Vagina (tissue), 2 donors: ENCODE measurements around the gene HELZ. TPM values are rescaled to one million over a fixed set of nuclear protein-coding genes. Genes with fewer than 3 reads are reported as not detected.
A peak's percentile ranks its signal among the peaks of the same experiment; 100 is the strongest.

Experiments
- DNase-seq, 2 donors: peaks; one replicate each; pipeline ENCODE4 v3.0.0-alpha.2; 2017; ENCODE audit errors: extremely low spot score in 2 of 2
- H3K27ac ChIP-seq: fragments of 200-600 bp; sonication (generic); one replicate; pipeline ENCODE4 v1.5.1; 2019
- H3K27me3 ChIP-seq: fragments of 200-600 bp; sonication (generic); one replicate; pipeline ENCODE4 v1.5.1; 2019
- H3K36me3 ChIP-seq, 2 donors: fragments of 200-600 bp; sonication (generic); one replicate each; pipeline ENCODE4 v1.5.1; 2017 to 2019
- H3K4me1 ChIP-seq: fragments of 200-600 bp; sonication (generic); one replicate; pipeline ENCODE4 v1.5.1; 2019
- H3K4me3 ChIP-seq, 2 donors: fragments of 200-600 bp; sonication (generic); 1 replicate in 1 of 2; 2 replicates in 1 of 2; pipeline ENCODE4 v1.5.1; 2016 to 2019
- H3K9me3 ChIP-seq: fragments of 200-600 bp; sonication (generic); one replicate; pipeline ENCODE4 v1.5.1; 2019
- POLR2A ChIP-seq, 2 donors: fragments of 450-650 bp; IDR thresholded peaks; one replicate each; pipeline ENCODE4 v1.6.1; 2017; ENCODE audit warnings: antibody characterized with exemption in 2 of 2, mild to moderate bottlenecking in 2 of 2, moderate library complexity in 2 of 2
- POLR2AphosphoS5 ChIP-seq, 2 donors: sonication (generic); formaldehyde crosslinking; IDR thresholded peaks; one replicate each; pipeline ENCODE4 v1.9.0; 2017; ENCODE audit warnings: antibody characterized with exemption in 2 of 2, mild to moderate bottlenecking in 2 of 2, low read depth in 1 of 2; ENCODE audit not compliant: insufficient read depth in 1 of 2
- intact Hi-C: fragments of 100-400 bp; cut with DNase I; formaldehyde crosslinking; loops from one replicate; pipeline ENCODE4 v1.15.1; 2023
- total RNA-seq: library from RNA; depleted of rRNA; stranded (reverse); fragments of >200 nt; gene quantifications from one replicate; pipeline ENCODE4 v1.2.3, GENCODE V29; 2016
- TF ChIP-seq, protein P1 (sequence below), 3 experiments: fragments of 450-650 bp in 2 of 3; fragments of 200-600 bp in 1 of 3; sonication (generic) in 1 of 3; IDR thresholded peaks; one replicate each; pipeline ENCODE4 v1.5.1; 2017 to 2019; ENCODE audit warnings: antibody characterized with exemption in 3 of 3, mild to moderate bottlenecking in 2 of 3, moderate library complexity in 2 of 3

Gene HELZ
- total RNA-seq, 1 donor from 2014 or later, result 31.4 TPM

DNA sequence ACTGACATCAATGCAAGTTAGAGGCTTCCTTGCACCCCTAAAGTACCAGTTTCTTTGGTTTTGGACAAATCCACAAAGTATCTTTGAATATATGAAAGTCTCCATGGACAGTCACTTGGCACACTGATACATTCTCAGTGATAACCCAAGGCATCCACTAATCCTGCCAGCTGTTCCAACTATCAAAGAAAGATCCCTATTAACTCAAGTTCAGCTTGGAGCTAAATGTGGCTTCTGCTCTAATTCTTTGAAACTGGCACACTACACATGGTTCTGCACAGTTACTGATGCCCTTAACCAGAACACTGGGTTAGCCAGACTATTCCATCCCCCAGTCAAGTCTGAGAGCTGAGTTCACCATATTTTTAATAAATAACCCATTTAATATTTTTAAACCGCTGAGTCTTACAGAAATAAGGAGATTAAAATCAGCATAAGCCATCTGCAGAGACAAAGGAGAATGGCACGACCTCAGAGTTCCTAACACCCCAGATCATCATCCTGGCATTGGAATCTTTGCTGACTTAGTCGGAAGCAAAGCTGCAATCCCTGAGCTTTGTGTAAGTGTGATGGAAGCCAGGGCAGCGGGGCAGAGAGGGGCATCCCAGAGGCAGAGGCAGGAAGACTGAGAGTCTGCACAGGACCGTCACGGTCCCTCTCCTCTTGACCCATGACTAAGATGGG is 194.4 kb downstream of the HELZ start:
- H3K36me3 ChIP-seq, result no peaks in the 10 kb centered on the region
- TF ChIP-seq, protein P1, sequence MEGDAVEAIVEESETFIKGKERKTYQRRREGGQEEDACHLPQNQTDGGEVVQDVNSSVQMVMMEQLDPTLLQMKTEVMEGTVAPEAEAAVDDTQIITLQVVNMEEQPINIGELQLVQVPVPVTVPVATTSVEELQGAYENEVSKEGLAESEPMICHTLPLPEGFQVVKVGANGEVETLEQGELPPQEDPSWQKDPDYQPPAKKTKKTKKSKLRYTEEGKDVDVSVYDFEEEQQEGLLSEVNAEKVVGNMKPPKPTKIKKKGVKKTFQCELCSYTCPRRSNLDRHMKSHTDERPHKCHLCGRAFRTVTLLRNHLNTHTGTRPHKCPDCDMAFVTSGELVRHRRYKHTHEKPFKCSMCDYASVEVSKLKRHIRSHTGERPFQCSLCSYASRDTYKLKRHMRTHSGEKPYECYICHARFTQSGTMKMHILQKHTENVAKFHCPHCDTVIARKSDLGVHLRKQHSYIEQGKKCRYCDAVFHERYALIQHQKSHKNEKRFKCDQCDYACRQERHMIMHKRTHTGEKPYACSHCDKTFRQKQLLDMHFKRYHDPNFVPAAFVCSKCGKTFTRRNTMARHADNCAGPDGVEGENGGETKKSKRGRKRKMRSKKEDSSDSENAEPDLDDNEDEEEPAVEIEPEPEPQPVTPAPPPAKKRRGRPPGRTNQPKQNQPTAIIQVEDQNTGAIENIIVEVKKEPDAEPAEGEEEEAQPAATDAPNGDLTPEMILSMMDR (IDR thresholded peaks at IDR 0.05), result no peak
- no peak for TF ChIP-seq POLR2AphosphoS5 (IDR thresholded peaks at IDR 0.05; ENCODE audit: insufficient read depth in 1 of 2, low read depth in 1 of 2)
- TF ChIP-seq POLR2A (IDR thresholded peaks at IDR 0.05), result no peak
- no peak overlapping the region for H3K27ac ChIP-seq
- H3K4me3 ChIP-seq, result no peak overlapping the region
- DNase-seq, result peak in 1 of 2 donors; percentile 46
- H3K4me1 ChIP-seq, result no peaks in the 10 kb centered on the region
- intact Hi-C loops, result no loop called here
- H3K9me3 ChIP-seq, result no peaks in the 10 kb centered on the region
- no peaks in the 10 kb centered on the region for H3K27me3 ChIP-seq

DNA sequence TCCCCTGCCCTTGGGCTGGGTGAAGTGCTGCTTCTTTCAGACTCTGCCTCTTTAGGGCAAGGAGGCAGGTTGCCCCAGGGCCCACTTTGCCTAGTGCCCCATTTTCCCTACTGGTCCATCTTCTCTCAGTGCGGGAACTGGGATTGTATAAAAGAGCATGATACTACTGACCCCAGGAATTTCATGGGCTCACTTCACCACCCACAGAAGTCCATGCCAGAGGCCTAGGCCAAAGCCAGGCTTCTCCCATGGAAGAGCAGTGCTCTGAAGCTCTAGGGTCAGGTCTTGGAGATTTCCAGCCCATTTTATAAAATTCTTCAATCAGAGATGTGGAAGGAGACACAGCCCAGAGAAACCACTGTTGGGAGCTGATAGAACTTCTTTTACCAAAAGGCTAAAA is 194.9 kb downstream of the HELZ start:
- no peak overlapping the region for H3K4me3 ChIP-seq
- no peak for TF ChIP-seq POLR2AphosphoS5 (IDR thresholded peaks at IDR 0.05; ENCODE audit: insufficient read depth in 1 of 2, low read depth in 1 of 2)
- TF ChIP-seq, protein P1 (IDR thresholded peaks at IDR 0.05), result no peak
- no peak for TF ChIP-seq POLR2A (IDR thresholded peaks at IDR 0.05)
- intact Hi-C loops, result no loop called here
- no peak for DNase-seq
- H3K9me3 ChIP-seq, result no peaks in the 10 kb centered on the region
- no peaks in the 10 kb centered on the region for H3K36me3 ChIP-seq
- no peak overlapping the region for H3K27ac ChIP-seq
- H3K4me1 ChIP-seq, result no peaks in the 10 kb centered on the region
- H3K27me3 ChIP-seq, result no peaks in the 10 kb centered on the region

GRCh38 chr17:67049025-67049739 is 195.8 kb downstream of the HELZ start:
- Histone ChIP-seq H3K36me3 (no peaks in the 10 kb centered on the region), H3K4me3 (no peak overlapping the region), H3K27me3 (no peaks in the 10 kb centered on the region), H3K4me1 (no peaks in the 10 kb centered on the region), H3K27ac (no peak overlapping the region), H3K9me3 (no peaks in the 10 kb centered on the region)
- TF ChIP-seq, protein P1 (IDR thresholded peaks at IDR 0.05), result no peak
- no peak for TF ChIP-seq POLR2AphosphoS5 (IDR thresholded peaks at IDR 0.05; ENCODE audit: insufficient read depth in 1 of 2, low read depth in 1 of 2)
- no peak for TF ChIP-seq POLR2A (IDR thresholded peaks at IDR 0.05)
- DNase-seq, result no peak
- intact Hi-C loops, result no loop called here

DNA sequence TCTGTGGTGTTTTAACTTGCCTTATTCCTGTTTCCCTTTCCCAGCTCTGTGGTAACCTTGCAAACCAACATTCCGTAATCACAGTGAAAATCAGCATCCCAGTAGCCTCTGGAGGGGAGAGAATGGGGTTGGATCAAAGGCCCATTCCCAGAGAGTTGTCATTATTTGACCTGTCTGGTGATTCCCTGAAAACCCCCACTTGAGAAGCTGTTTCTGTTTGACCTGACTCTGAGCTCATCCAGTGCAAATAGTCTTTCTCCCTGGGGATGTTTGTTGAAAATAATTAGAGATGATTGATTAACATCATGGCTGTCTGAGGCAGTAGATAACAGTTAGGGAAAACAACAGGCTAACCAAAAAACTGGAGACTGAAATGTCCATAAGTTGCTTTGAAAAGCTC is 197.6 kb downstream of the HELZ start:
- H3K9me3 ChIP-seq, result no peaks in the 10 kb centered on the region
- no peaks in the 10 kb centered on the region for H3K4me1 ChIP-seq
- DNase-seq, result no peak
- H3K27ac ChIP-seq, result no peak overlapping the region
- no peaks in the 10 kb centered on the region for H3K27me3 ChIP-seq
- H3K36me3 ChIP-seq, result no peaks in the 10 kb centered on the region
- intact Hi-C loops, result no loop called here
- TF ChIP-seq, protein P1 (IDR thresholded peaks at IDR 0.05), result no peak
- no peak for TF ChIP-seq POLR2AphosphoS5 (IDR thresholded peaks at IDR 0.05; ENCODE audit: insufficient read depth in 1 of 2, low read depth in 1 of 2)
- no peak for TF ChIP-seq POLR2A (IDR thresholded peaks at IDR 0.05)
- H3K4me3 ChIP-seq, result no peak overlapping the region

- Histone ChIP-seq H3K27ac (no peak overlapping the region), H3K9me3 (no peaks in the 10 kb centered on the region), H3K4me3 (no peak overlapping the region), H3K4me1 (no peaks in the 10 kb centered on the region), H3K36me3 (no peaks in the 10 kb centered on the region), H3K27me3 (no peaks in the 10 kb centered on the region)
- no peak for DNase-seq
- intact Hi-C loops, result no loop called here
- TF ChIP-seq, protein P1 (IDR thresholded peaks at IDR 0.05), result no peak
- TF ChIP-seq POLR2A (IDR thresholded peaks at IDR 0.05) (no peak), POLR2AphosphoS5 (IDR thresholded peaks at IDR 0.05; ENCODE audit: insufficient read depth in 1 of 2, low read depth in 1 of 2) (no peak)
Observed at GRCh38 chr17:67046398-67046797, 198.6 kb downstream of the HELZ start.
